ENCODE results near the gene DGKB. TPM values are rescaled to one million over a fixed set of nuclear protein-coding genes. Genes with fewer than 3 reads are reported as not detected.

DGKB gene
- total and polyA plus RNA-seq, 7 experiments from 2014 or later, result not detected

DNA sequence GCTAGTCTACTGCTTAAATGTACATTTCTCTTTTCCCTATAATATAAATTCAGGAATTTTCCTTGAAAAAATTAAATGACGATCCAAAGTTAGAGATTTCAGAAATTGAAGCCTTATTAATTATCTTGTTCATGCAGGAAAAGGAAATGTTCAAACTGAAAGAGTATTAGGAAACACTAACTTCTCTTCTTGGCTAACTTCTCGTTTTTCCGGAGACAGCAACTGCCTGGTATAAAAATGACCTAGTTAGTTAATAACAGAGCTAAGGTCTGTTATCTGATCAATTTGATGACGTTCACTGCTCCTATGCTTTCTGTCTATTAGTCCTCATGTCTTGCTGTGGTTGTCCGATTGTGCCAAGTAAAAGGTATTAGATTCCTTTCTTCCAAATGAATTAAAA, 212.5 kb downstream of the DGKB start:
- H3K9me3 ChIP-seq (ENCODE audit: control insufficient read depth in 2 of 3, low read length in 3 of 3), result no peaks in the 10 kb centered on the region
- Mint-ChIP-seq H3K27ac (no peak overlapping the region), H3K36me3 (no peaks in the 10 kb centered on the region), H3K27me3 (peaks cover 0 to 5% (median 0%) of the 10 kb centered on the region in 5 donors), H3K4me1 (no peaks in the 10 kb centered on the region), H3K9me3 (no peaks in the 10 kb centered on the region), H3K4me3 (no peak overlapping the region)
- no peaks in the 10 kb centered on the region for H3K27me3 ChIP-seq (ENCODE audit: control insufficient read depth in 2 of 2, insufficient read depth in 2 of 2, low read length in 2 of 2)
- no peak overlapping the region for H3K27ac ChIP-seq (ENCODE audit: low read depth, low read length)
- no peak overlapping the region for H3K4me3 ChIP-seq (ENCODE audit: low read length)
- no peaks in the 10 kb centered on the region for H3K36me3 ChIP-seq (ENCODE audit: control insufficient read depth in 2 of 3, insufficient read depth in 3 of 3, low read length in 3 of 3)
- ChIA-PET POLR2A (no interaction called here), CTCF (no interaction called here)
- no peak for DNase-seq
- intact Hi-C loops (cut with micrococcal nuclease), result no loop called here
- no peak for ATAC-seq
- no peaks in the 10 kb centered on the region for H3K4me1 ChIP-seq (ENCODE audit: control insufficient read depth in 2 of 2, insufficient read depth in 2 of 2, low read length in 2 of 2)

DNA sequence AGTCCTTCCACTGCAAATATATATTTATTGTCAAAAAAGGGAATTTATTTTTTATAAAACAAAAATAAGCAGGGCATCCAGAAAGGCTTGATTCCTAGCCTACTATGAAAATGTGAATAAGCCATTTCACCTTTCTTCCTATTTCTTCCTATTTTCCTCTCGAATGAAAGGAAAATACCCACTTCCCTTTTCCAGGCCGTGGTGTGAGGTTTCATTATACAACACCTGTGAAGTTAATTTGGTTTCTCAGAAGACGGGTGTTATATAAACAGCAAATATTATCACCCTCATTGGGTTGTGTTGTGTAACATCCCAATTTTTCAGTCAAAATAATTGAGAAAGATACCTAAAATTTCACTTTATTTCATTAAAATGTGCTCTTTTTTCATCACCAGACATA, 214.3 kb downstream of the DGKB start:
- DNase-seq (no peak), ATAC-seq (no peak)
- Mint-ChIP-seq H3K4me3 (no peak overlapping the region), H3K9me3 (no peaks in the 10 kb centered on the region), H3K4me1 (no peaks in the 10 kb centered on the region), H3K36me3 (no peaks in the 10 kb centered on the region), H3K27me3 (peaks cover 0 to 5% (median 0%) of the 10 kb centered on the region in 5 donors), H3K27ac (no peak overlapping the region)
- no peaks in the 10 kb centered on the region for H3K27me3 ChIP-seq (ENCODE audit: control insufficient read depth in 2 of 2, insufficient read depth in 2 of 2, low read length in 2 of 2)
- H3K27ac ChIP-seq (ENCODE audit: low read depth, low read length), result no peak overlapping the region
- ChIA-PET CTCF (no interaction called here), POLR2A (no interaction called here)
- H3K4me3 ChIP-seq (ENCODE audit: low read length), result no peak overlapping the region
- H3K9me3 ChIP-seq (ENCODE audit: control insufficient read depth in 2 of 3, low read length in 3 of 3), result no peaks in the 10 kb centered on the region
- H3K4me1 ChIP-seq (ENCODE audit: control insufficient read depth in 2 of 2, insufficient read depth in 2 of 2, low read length in 2 of 2), result no peaks in the 10 kb centered on the region
- H3K36me3 ChIP-seq (ENCODE audit: control insufficient read depth in 2 of 3, insufficient read depth in 3 of 3, low read length in 3 of 3), result no peaks in the 10 kb centered on the region
- intact Hi-C loops (cut with micrococcal nuclease), result no loop called here

DNA sequence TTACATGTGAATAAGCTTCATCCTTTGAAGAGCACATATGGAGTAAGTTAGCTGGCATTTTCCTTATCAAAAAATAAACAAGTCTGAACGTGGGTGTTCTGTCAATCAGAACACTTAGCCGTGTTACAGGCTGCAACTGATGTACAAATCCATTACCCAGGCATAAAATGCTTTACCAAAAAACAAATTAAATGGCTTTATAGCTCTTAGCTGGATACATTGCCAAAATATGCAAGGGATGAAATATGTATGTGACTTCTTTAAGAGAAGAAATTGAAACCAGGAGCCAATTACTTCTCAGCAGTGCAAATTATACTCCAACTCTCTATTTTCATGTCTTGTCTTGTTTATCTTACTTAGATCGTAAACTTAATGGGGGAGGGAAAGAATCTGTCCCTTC, 214.8 kb downstream of the DGKB start:
- Mint-ChIP-seq H3K9me3 (no peaks in the 10 kb centered on the region), H3K4me1 (no peaks in the 10 kb centered on the region), H3K36me3 (no peaks in the 10 kb centered on the region), H3K27me3 (peaks cover 0 to 5% (median 0%) of the 10 kb centered on the region in 5 donors), H3K27ac (no peak overlapping the region), H3K4me3 (no peak overlapping the region)
- no peak for ATAC-seq
- H3K9me3 ChIP-seq (ENCODE audit: control insufficient read depth in 2 of 3, low read length in 3 of 3), result no peaks in the 10 kb centered on the region
- no peak overlapping the region for H3K4me3 ChIP-seq (ENCODE audit: low read length)
- ChIA-PET CTCF (no interaction called here), POLR2A (no interaction called here)
- no peak for DNase-seq
- H3K27me3 ChIP-seq (ENCODE audit: control insufficient read depth in 2 of 2, insufficient read depth in 2 of 2, low read length in 2 of 2), result no peaks in the 10 kb centered on the region
- intact Hi-C loops (cut with micrococcal nuclease), result no loop called here
- no peak overlapping the region for H3K27ac ChIP-seq (ENCODE audit: low read depth, low read length)
- H3K4me1 ChIP-seq (ENCODE audit: control insufficient read depth in 2 of 2, insufficient read depth in 2 of 2, low read length in 2 of 2), result no peaks in the 10 kb centered on the region
- H3K36me3 ChIP-seq (ENCODE audit: control insufficient read depth in 2 of 3, insufficient read depth in 3 of 3, low read length in 3 of 3), result no peaks in the 10 kb centered on the region

DNA sequence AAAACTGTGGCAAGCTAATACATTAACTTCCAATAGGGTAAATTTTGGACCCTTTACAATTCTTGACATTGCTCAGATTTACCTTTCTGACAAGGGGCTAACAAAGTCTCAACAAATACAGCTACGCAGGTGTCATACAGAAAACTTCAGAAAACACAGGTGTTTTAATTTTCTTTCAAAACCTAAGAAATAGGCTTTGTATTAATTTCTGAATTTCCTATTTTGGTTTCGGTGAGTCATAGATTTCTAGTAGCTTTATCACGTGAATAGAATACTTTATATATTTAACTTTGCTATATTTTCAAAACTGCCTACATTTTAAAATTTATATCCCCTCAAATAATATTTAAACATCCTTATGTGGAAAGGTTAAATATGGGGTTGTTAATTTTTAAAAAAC, 215.3 kb downstream of the DGKB start:
- no peaks in the 10 kb centered on the region for H3K27me3 ChIP-seq (ENCODE audit: control insufficient read depth in 2 of 2, insufficient read depth in 2 of 2, low read length in 2 of 2)
- Mint-ChIP-seq H3K4me1 (no peaks in the 10 kb centered on the region), H3K27me3 (peaks cover 0 to 5% (median 0%) of the 10 kb centered on the region in 5 donors), H3K36me3 (no peaks in the 10 kb centered on the region), H3K27ac (no peak overlapping the region), H3K4me3 (no peak overlapping the region), H3K9me3 (no peaks in the 10 kb centered on the region)
- H3K36me3 ChIP-seq (ENCODE audit: control insufficient read depth in 2 of 3, insufficient read depth in 3 of 3, low read length in 3 of 3), result no peaks in the 10 kb centered on the region
- intact Hi-C loops (cut with micrococcal nuclease), result no loop called here
- H3K9me3 ChIP-seq (ENCODE audit: control insufficient read depth in 2 of 3, low read length in 3 of 3), result no peaks in the 10 kb centered on the region
- H3K4me3 ChIP-seq (ENCODE audit: low read length), result no peak overlapping the region
- POLR2A ChIA-PET, result interaction anchor here (0.5 kb wide), 1 partner anchor 1911 kb away, joined by 4 read pairs; no protein-coding TSS in a partner anchor
- H3K27ac ChIP-seq (ENCODE audit: low read depth, low read length), result no peak overlapping the region
- no peaks in the 10 kb centered on the region for H3K4me1 ChIP-seq (ENCODE audit: control insufficient read depth in 2 of 2, insufficient read depth in 2 of 2, low read length in 2 of 2)
- CTCF ChIA-PET, result no interaction called here
- DNase-seq (no peak), ATAC-seq (no peak)

DNA sequence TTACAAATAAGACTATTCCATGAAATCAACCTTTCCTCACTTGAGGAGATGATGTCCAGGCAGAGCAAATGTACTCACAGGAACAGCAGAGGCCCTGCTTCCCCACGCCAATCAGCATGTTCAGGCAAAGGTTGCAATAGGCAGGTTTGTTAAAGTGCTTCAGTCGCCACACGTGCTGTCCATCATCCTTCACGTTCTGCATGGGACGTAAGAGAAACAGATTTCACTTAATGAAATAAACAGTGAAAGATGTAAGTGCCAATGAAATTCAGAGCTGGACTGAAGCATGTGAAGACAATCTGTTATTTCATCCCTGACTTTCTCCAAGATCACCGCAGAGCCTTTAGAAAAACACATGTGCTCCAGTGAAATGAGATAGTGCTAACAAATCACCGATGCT, 217.4 kb downstream of the DGKB start:
- H3K4me1 Mint-ChIP-seq, result no peaks in the 10 kb centered on the region
- CTCF ChIA-PET, result no interaction called here
- no peak overlapping the region for H3K27ac Mint-ChIP-seq
- no peaks in the 10 kb centered on the region for H3K36me3 Mint-ChIP-seq
- no peak overlapping the region for H3K4me3 ChIP-seq (ENCODE audit: low read length)
- H3K9me3 ChIP-seq (ENCODE audit: control insufficient read depth in 2 of 3, low read length in 3 of 3), result no peaks in the 10 kb centered on the region
- ATAC-seq, result no peak
- H3K27ac ChIP-seq (ENCODE audit: low read depth, low read length), result no peak overlapping the region
- no peaks in the 10 kb centered on the region for H3K36me3 ChIP-seq (ENCODE audit: control insufficient read depth in 2 of 3, insufficient read depth in 3 of 3, low read length in 3 of 3)
- DNase-seq, result no peak
- POLR2A ChIA-PET, result no interaction called here
- intact Hi-C loops (cut with micrococcal nuclease), result no loop called here
- H3K4me1 ChIP-seq (ENCODE audit: control insufficient read depth in 2 of 2, insufficient read depth in 2 of 2, low read length in 2 of 2), result no peaks in the 10 kb centered on the region
- no peaks in the 10 kb centered on the region for H3K9me3 Mint-ChIP-seq
- H3K27me3 Mint-ChIP-seq, result no peaks in the 10 kb centered on the region
- H3K27me3 ChIP-seq (ENCODE audit: control insufficient read depth in 2 of 2, insufficient read depth in 2 of 2, low read length in 2 of 2), result no peaks in the 10 kb centered on the region
- no peak overlapping the region for H3K4me3 Mint-ChIP-seq

DNA sequence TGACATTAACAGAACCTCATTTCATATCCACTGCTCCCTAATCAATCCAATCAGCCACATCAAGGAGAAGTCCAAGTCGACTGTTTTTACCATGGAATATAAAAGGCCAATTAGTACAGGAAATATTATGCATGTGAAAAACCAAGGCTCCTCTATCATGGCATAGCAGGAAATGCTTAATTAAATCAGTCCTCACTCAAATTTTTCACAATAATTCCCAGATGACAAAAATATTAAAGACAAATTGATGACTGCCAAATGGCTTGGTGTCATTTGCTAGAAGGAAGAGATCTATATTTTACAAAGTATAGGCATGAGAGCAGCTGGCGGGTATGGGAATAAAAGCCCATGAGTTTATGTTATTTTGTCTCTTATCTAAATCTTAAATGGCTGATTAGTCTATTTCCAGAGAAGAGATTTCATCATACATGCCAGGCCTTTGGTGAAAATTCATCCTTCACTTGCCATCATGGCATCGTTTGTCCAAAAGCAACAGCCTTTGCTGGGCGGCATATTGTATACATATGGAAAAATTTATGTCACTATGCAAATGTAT, 219.6 kb downstream of the DGKB start:
- Mint-ChIP-seq H3K9me3 (no peaks in the 10 kb centered on the region), H3K27me3 (no peaks in the 10 kb centered on the region), H3K4me3 (no peak overlapping the region), H3K4me1 (no peaks in the 10 kb centered on the region), H3K36me3 (no peaks in the 10 kb centered on the region), H3K27ac (no peak overlapping the region)
- Histone ChIP-seq H3K9me3 (ENCODE audit: control insufficient read depth in 2 of 3, low read length in 3 of 3) (no peaks in the 10 kb centered on the region), H3K27me3 (ENCODE audit: control insufficient read depth in 2 of 2, insufficient read depth in 2 of 2, low read length in 2 of 2) (no peaks in the 10 kb centered on the region), H3K36me3 (ENCODE audit: control insufficient read depth in 2 of 3, insufficient read depth in 3 of 3, low read length in 3 of 3) (no peaks in the 10 kb centered on the region), H3K27ac (ENCODE audit: low read depth, low read length) (no peak overlapping the region), H3K4me3 (ENCODE audit: low read length) (no peak overlapping the region), H3K4me1 (ENCODE audit: control insufficient read depth in 2 of 2, insufficient read depth in 2 of 2, low read length in 2 of 2) (no peaks in the 10 kb centered on the region)
- DNase-seq (no peak), ATAC-seq (no peak)
- POLR2A ChIA-PET, result no interaction called here
- intact Hi-C loops (cut with micrococcal nuclease), result no loop called here
- CTCF ChIA-PET, result interaction anchor here (1.8 kb wide), 1 partner anchor 9 kb away, joined by 4 read pairs; no protein-coding TSS in a partner anchor

DNA sequence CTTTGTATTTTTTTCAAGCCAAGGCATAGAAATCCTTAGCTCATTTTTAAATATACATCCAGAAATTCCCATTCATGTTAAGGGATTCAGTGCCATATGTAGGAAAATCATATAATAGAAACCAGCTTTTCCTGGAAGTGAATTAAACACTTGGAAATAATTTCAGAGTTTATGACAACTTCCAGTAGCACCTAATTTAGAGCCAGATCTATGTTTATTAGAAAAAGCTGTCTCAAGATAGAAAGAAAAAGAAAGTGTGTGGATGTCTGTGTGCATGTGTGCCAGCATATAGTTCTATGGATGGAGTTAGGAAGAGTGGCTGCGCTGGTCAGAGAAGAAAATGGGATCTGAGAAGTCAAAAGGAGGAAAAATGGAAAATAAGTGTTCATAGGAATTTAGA, 225.7 kb downstream of the DGKB start:
- Histone ChIP-seq H3K27me3 (ENCODE audit: control insufficient read depth in 2 of 2, insufficient read depth in 2 of 2, low read length in 2 of 2) (no peaks in the 10 kb centered on the region), H3K9me3 (ENCODE audit: control insufficient read depth in 2 of 3, low read length in 3 of 3) (no peaks in the 10 kb centered on the region), H3K27ac (ENCODE audit: low read depth, low read length) (no peak overlapping the region), H3K4me3 (ENCODE audit: low read length) (no peak overlapping the region), H3K4me1 (ENCODE audit: control insufficient read depth in 2 of 2, insufficient read depth in 2 of 2, low read length in 2 of 2) (no peaks in the 10 kb centered on the region), H3K36me3 (ENCODE audit: control insufficient read depth in 2 of 3, insufficient read depth in 3 of 3, low read length in 3 of 3) (no peaks in the 10 kb centered on the region)
- Mint-ChIP-seq H3K27me3 (no peaks in the 10 kb centered on the region), H3K36me3 (no peaks in the 10 kb centered on the region), H3K9me3 (peaks cover 0 to 4% (median 0%) of the 10 kb centered on the region in 11 donors), H3K4me1 (no peaks in the 10 kb centered on the region), H3K27ac (no peak overlapping the region), H3K4me3 (no peak overlapping the region)
- POLR2A ChIA-PET, result no interaction called here
- intact Hi-C loops (cut with micrococcal nuclease), result no loop called here
- ATAC-seq (no peak), DNase-seq (no peak)
- CTCF ChIA-PET, result no interaction called here

Measured in naive thymus-derived CD4-positive, alpha-beta T cell (primary cell).